ENCODE data around the gene TMEFF2. TPM values are rescaled to one million over a fixed set of nuclear protein-coding genes. Genes with fewer than 3 reads are reported as not detected.

The TMEFF2 gene
- total and polyA plus RNA-seq, 2 of the 4 experiments (the other 2 are of a cell fraction) = 1.3 to 3.0 TPM

GRCh38 chr2:192197357-192197756 lies 2.6 kb upstream of the TMEFF2 start:
- no TSS peak for BruUV-seq (replicated peaks)
- H4K20me1 ChIP-seq (ENCODE audit: insufficient read depth, low read length) = no peaks in the 10 kb centered on the region
- no peak overlapping the region for H3K14ac ChIP-seq (replicated peaks; ENCODE audit: low read depth, low read length)
- no peak overlapping the region for H3K4me3 ChIP-seq (ENCODE audit: insufficient read depth, low read depth, low read length)
- no peak overlapping the region for H3K4me2 ChIP-seq (ENCODE audit: low read depth, low read length)
- no peak overlapping the region for H2AFZ ChIP-seq (replicated peaks; ENCODE audit: low read length, poor library complexity)
- no peaks in the 10 kb centered on the region for H3K36me3 ChIP-seq (ENCODE audit: control insufficient read depth, insufficient read depth, low read length)
- no peak for TF ChIP-seq CEBPB (IDR thresholded peaks at IDR 0.05; ENCODE audit: low read depth, low read length)
- no peak for TF ChIP-seq ELK1 (IDR thresholded peaks at IDR 0.05; ENCODE audit: borderline replicate concordance, low read depth, low read length)
- TF ChIP-seq NFE2L2 (IDR thresholded peaks at IDR 0.05; ENCODE audit: low read depth, low read length) = no peak
- 0 out of 2 replicates have a peak, but pooled peaks have one; percentile 22 for TF ChIP-seq CTCF (conservative IDR thresholded peaks at IDR 0.05; ENCODE audit: low read depth, low read length)
- no peak for TF ChIP-seq FOS (IDR thresholded peaks at IDR 0.05; ENCODE audit: low read depth, low read length)
- no peak; the same call in 1 of the 2 replicates for TF ChIP-seq RAD21 (IDR thresholded peaks at IDR 0.05; ENCODE audit: low read length)
- DNase-seq (no peak), ATAC-seq (ENCODE audit: low read depth) (no peak)
- H3K23ac ChIP-seq (ENCODE audit: low read depth, low read length) = no peak overlapping the region
- dilution Hi-C loops (cut with HindIII; ENCODE audit: low sequenced_read_pairs, unreplicated experiment) = no loop called here
- no peak overlapping the region for H3K56ac ChIP-seq (ENCODE audit: extremely low read depth, insufficient read depth, low read length)
- H2BK5ac ChIP-seq (ENCODE audit: low read depth, low read length, poor library complexity, severe bottlenecking) = no peak overlapping the region
- no peak overlapping the region for H3K27ac ChIP-seq (ENCODE audit: insufficient read depth, low read length)
- no peaks in the 10 kb centered on the region for H3K4me1 ChIP-seq (ENCODE audit: control insufficient read depth, insufficient read depth, low read length)
- peaks cover 49% of the 10 kb centered on the region for H3K27me3 ChIP-seq (ENCODE audit: control insufficient read depth, insufficient read depth, low read length)
- WGBS, 2 experiments (ENCODE audit: extremely low coverage in 2 of 2, insufficient read length in 1 of 2) = no CpG with 5 or more reads among the region's 1 CpG
- ChIA-PET CTCF (no interaction called here), POLR2A (ENCODE audit: unreplicated experiment) (no interaction called here)
- no peaks in the 10 kb centered on the region for H3K9me3 ChIP-seq (ENCODE audit: control insufficient read depth, insufficient read depth, low read length)
- H2BK15ac ChIP-seq (ENCODE audit: low read depth, low read length) = no peak overlapping the region
- H2AK9ac ChIP-seq (replicated peaks; ENCODE audit: low read depth, low read length, poor library complexity) = no peak overlapping the region
- H3K9me1 ChIP-seq (ENCODE audit: insufficient read depth, low read length) = no peaks in the 10 kb centered on the region
- no peaks in the 10 kb centered on the region for H3K79me1 ChIP-seq (ENCODE audit: low read depth in 1 of 2, low read length in 2 of 2)
- intact Hi-C loops (cut with micrococcal nuclease) = no loop called here
- H3K4ac ChIP-seq (ENCODE audit: low read depth, low read length) = no peak overlapping the region
- H2BK20ac ChIP-seq (ENCODE audit: low read depth, low read length) = no peak overlapping the region
- in situ Hi-C loops (cut with MboI; ENCODE audit: low sequenced_read_pairs) = no loop called here
- H4K8ac ChIP-seq (ENCODE audit: low read depth in 2 of 2, low read length in 2 of 2) = no peak overlapping the region
- no peak overlapping the region for H2AK5ac ChIP-seq (ENCODE audit: low read depth, low read length)
- no peak overlapping the region for H4K91ac ChIP-seq (ENCODE audit: insufficient read depth, low read depth, low read length)
- no peak overlapping the region for H3K9ac ChIP-seq (ENCODE audit: low read depth, low read length)
- no peak overlapping the region for H2BK120ac ChIP-seq (ENCODE audit: low read depth, low read length)
- H3K18ac ChIP-seq (ENCODE audit: low read depth, low read length) = no peak overlapping the region
- no peak overlapping the region for H4K5ac ChIP-seq (ENCODE audit: low read depth, low read length)

Measured in IMR-90 (cell line).